PC-3 (cell line): Measurements from ENCODE around the gene SLC22A13. TPM values are rescaled to one million over a fixed set of nuclear protein-coding genes. Genes with fewer than 3 reads are reported as not detected.

Experiments
- ATAC-seq: fragments of 200-7000 bp; cut with Tn5 transposase; 2 replicates; pipeline ENCODE4 v1.9.1; 2020; ENCODE audit warnings: mild to moderate bottlenecking, moderate library complexity
- BruUV-seq: library from RNA; stranded (reverse); fragments of 400-500 nt; replicated peaks from 2 replicates; lab custom pipeline; 2021; lab: Mats Ljungman, UMichigan
- CTCF ChIA-PET: fragments of 300-600 bp; sonication (Branson Sonifier 250); formaldehyde crosslinking; loops from one replicate; lab custom pipeline; 2022; ENCODE audit warnings: antibody characterized with exemption; lab: Charles Lee
- POLR2A ChIA-PET: fragments of 300-600 bp; sonication (Branson Sonifier 250); formaldehyde crosslinking; loops from one replicate; lab custom pipeline; 2022; ENCODE audit warnings: antibody characterized with exemption; ENCODE audit not compliant: unreplicated experiment; lab: Charles Lee
- DNase-seq: peaks from one replicate; pipeline ENCODE4 v3.0.0-alpha.2; 2015
- H2AFZ ChIP-seq: fragments of 300-600 bp; sonication (generic); 2 replicates; pipeline ENCODE4 v1.6.0; 2016; ENCODE audit warnings: antibody characterized with exemption, low read length
- H3F3A ChIP-seq: fragments of 300-600 bp; sonication (generic); one replicate; pipeline ENCODE4 v1.6.0; 2017; ENCODE audit warnings: antibody characterized with exemption, low read length, control low read depth, mild to moderate bottlenecking; ENCODE audit not compliant: unreplicated experiment
- H3K27ac ChIP-seq: fragments of 300-600 bp; sonication (generic); 2 replicates; pipeline ENCODE4 v1.5.1; 2016; ENCODE audit warnings: mild to moderate bottlenecking, low read length
- H3K27me3 ChIP-seq: fragments of 300-600 bp; sonication (generic); 2 replicates; pipeline ENCODE4 v1.6.1; 2016; ENCODE audit warnings: low read length, mixed read lengths
- H3K36me3 ChIP-seq: fragments of 300-600 bp; sonication (generic); 2 replicates; pipeline ENCODE4 v1.6.1; 2016; ENCODE audit warnings: low read depth, mixed run types, low read length, mixed read lengths
- H3K4me1 ChIP-seq: fragments of 300-600 bp; sonication (generic); 2 replicates; pipeline ENCODE4 v1.5.1; 2016; ENCODE audit warnings: low read length; ENCODE audit not compliant: insufficient read depth
- H3K4me2 ChIP-seq: fragments of 300-600 bp; sonication (generic); 2 replicates; pipeline ENCODE4 v1.6.0; 2016; ENCODE audit warnings: low read length
- H3K4me3 ChIP-seq: fragments of 300-600 bp; sonication (generic); 2 replicates; pipeline ENCODE4 v1.5.1; 2016; ENCODE audit warnings: mild to moderate bottlenecking, low read length, mixed read lengths
- H3K79me2 ChIP-seq: fragments of 300-600 bp; sonication (generic); 2 replicates; pipeline ENCODE4 v1.6.1; 2017; ENCODE audit warnings: low read length, mixed read lengths
- H3K9ac ChIP-seq: fragments of 300-600 bp; sonication (generic); 2 replicates; pipeline ENCODE4 v1.6.0; 2016; ENCODE audit warnings: mild to moderate bottlenecking, low read length
- H3K9me2 ChIP-seq: fragments of 300-600 bp; sonication (generic); replicated peaks from 2 replicates; pipeline ENCODE4 v1.6.1; 2016; ENCODE audit warnings: mixed run types, low read length, mixed read lengths
- H3K9me3 ChIP-seq: fragments of 300-600 bp; sonication (generic); 2 replicates; pipeline ENCODE4 v1.6.1; 2016; ENCODE audit warnings: low read length, mixed read lengths
- H4K20me1 ChIP-seq: fragments of 300-600 bp; sonication (generic); 2 replicates; pipeline ENCODE4 v1.6.1; 2016; ENCODE audit warnings: low read length, mixed read lengths
- EZH2 ChIP-seq: fragments of 300-600 bp; sonication (generic); IDR thresholded peaks from one replicate; pipeline ENCODE4 v1.6.1; 2017; ENCODE audit warnings: antibody characterized with exemption, mild to moderate bottlenecking, low read length; ENCODE audit not compliant: unreplicated experiment
- EZH2phosphoT487 ChIP-seq: fragments of 300-600 bp; sonication (generic); IDR thresholded peaks from 2 replicates; pipeline ENCODE4 v1.6.1; 2018; ENCODE audit warnings: mild to moderate bottlenecking, antibody characterized with exemption, low read length, borderline replicate concordance
- intact Hi-C: fragments of 100-400 bp; cut with micrococcal nuclease; formaldehyde crosslinking; loops from 2 replicates; pipeline ENCODE4 v1.9.0; 2023
- total RNA-seq: library from RNA; depleted of rRNA; stranded (reverse); fragments of >200 nt; gene quantifications from 2 replicates; pipeline ENCODE4 v1.2.3, GENCODE V29; 2014
- TF ChIP-seq, protein P1 (sequence below): fragments of 300-600 bp; sonication (generic); conservative IDR thresholded peaks from 2 replicates; pipeline ENCODE4 v1.5.1; 2017; ENCODE audit warnings: antibody characterized with exemption, low read depth, mild to moderate bottlenecking, low read length

The SLC22A13 gene
- total RNA-seq, 1 experiment from 2014 or later: 0.73 TPM

GRCh38 chr3:38314112-38314763 is 48.6 kb downstream of the SLC22A13 start:
- ChIA-PET CTCF (no interaction called here), POLR2A (interaction anchor here (0.5 kb wide), 1 partner anchor 31 kb away, joined by 3 read pairs; no protein-coding TSS in a partner anchor)

GRCh38 chr3:38314764-38315487 is 49.3 kb downstream of the SLC22A13 start:
- no TSS peak for BruUV-seq
- H2AFZ ChIP-seq: no peak overlapping the region
- no peaks in the 10 kb centered on the region for H4K20me1 ChIP-seq
- H3K36me3 ChIP-seq: no peaks in the 10 kb centered on the region
- no peaks in the 10 kb centered on the region for H3K27me3 ChIP-seq
- POLR2A ChIA-PET: no interaction called here
- CTCF ChIA-PET: no interaction called here
- H3K9me3 ChIP-seq: no peaks in the 10 kb centered on the region
- intact Hi-C loops: no loop called here
- no peak overlapping the region for H3K4me3 ChIP-seq
- DNase-seq: no peak
- TF ChIP-seq EZH2phosphoT487: no peak
- TF ChIP-seq, protein P1, sequence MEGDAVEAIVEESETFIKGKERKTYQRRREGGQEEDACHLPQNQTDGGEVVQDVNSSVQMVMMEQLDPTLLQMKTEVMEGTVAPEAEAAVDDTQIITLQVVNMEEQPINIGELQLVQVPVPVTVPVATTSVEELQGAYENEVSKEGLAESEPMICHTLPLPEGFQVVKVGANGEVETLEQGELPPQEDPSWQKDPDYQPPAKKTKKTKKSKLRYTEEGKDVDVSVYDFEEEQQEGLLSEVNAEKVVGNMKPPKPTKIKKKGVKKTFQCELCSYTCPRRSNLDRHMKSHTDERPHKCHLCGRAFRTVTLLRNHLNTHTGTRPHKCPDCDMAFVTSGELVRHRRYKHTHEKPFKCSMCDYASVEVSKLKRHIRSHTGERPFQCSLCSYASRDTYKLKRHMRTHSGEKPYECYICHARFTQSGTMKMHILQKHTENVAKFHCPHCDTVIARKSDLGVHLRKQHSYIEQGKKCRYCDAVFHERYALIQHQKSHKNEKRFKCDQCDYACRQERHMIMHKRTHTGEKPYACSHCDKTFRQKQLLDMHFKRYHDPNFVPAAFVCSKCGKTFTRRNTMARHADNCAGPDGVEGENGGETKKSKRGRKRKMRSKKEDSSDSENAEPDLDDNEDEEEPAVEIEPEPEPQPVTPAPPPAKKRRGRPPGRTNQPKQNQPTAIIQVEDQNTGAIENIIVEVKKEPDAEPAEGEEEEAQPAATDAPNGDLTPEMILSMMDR: no peak
- TF ChIP-seq EZH2: no peak
- no peak; the same call in 1 of the 2 replicates for ATAC-seq
- no peak overlapping the region for H3K9ac ChIP-seq
- H3F3A ChIP-seq: no peaks in the 10 kb centered on the region
- H3K79me2 ChIP-seq: no peaks in the 10 kb centered on the region
- H3K9me2 ChIP-seq: no peaks in the 10 kb centered on the region
- H3K4me2 ChIP-seq: no peak overlapping the region
- H3K4me1 ChIP-seq: no peaks in the 10 kb centered on the region
- no peak overlapping the region for H3K27ac ChIP-seq

More at GRCh38 chr3:38314112-38314763, 48.6 kb downstream of the SLC22A13 start:
- BruUV-seq: no TSS peak
- no peak overlapping the region for H3K9ac ChIP-seq
- no peaks in the 10 kb centered on the region for H3F3A ChIP-seq
- H3K4me2 ChIP-seq: no peak overlapping the region
- H3K4me3 ChIP-seq: no peak overlapping the region
- DNase-seq: no peak
- H3K79me2 ChIP-seq: no peaks in the 10 kb centered on the region
- no peak overlapping the region for H3K27ac ChIP-seq
- no peak overlapping the region for H2AFZ ChIP-seq
- H3K9me2 ChIP-seq: no peaks in the 10 kb centered on the region
- H3K4me1 ChIP-seq: no peaks in the 10 kb centered on the region
- no peaks in the 10 kb centered on the region for H4K20me1 ChIP-seq
- H3K36me3 ChIP-seq: no peaks in the 10 kb centered on the region
- ATAC-seq: no peak
- TF ChIP-seq, protein P1: no peak
- TF ChIP-seq EZH2phosphoT487: no peak
- H3K27me3 ChIP-seq: no peaks in the 10 kb centered on the region
- intact Hi-C loops: no loop called here
- H3K9me3 ChIP-seq: no peaks in the 10 kb centered on the region
